KMS-11 (cell line): Measurements from ENCODE around the gene LENG8.

Experiments used
- H2AFZ ChIP-seq: fragments of 200-600 bp; sonication (generic); 2 replicates; pipeline ENCODE4 v1.6.1; 2016; ENCODE audit warnings: antibody characterized with exemption, mixed run types, low read depth
- H3K27ac ChIP-seq: fragments of 200-600 bp; sonication (generic); 2 replicates; pipeline ENCODE4 v1.6.1; 2016; ENCODE audit warnings: mild to moderate bottlenecking, mixed run types
- H3K27me3 ChIP-seq: fragments of 200-600 bp; sonication (generic); 2 replicates; pipeline ENCODE4 v1.6.1; 2017; ENCODE audit warnings: mild to moderate bottlenecking, low read depth, mixed run types, moderate library complexity; ENCODE audit not compliant: insufficient read depth
- H3K36me3 ChIP-seq: fragments of 200-600 bp; sonication (generic); 2 replicates; pipeline ENCODE4 v1.6.1; 2017; ENCODE audit warnings: mild to moderate bottlenecking, mixed run types; ENCODE audit not compliant: insufficient read depth
- H3K4me1 ChIP-seq: fragments of 200-600 bp; sonication (generic); 2 replicates; pipeline ENCODE4 v1.6.1; 2016; ENCODE audit warnings: mild to moderate bottlenecking, low read depth, mixed run types; ENCODE audit not compliant: poor library complexity, severe bottlenecking
- H3K4me2 ChIP-seq: fragments of 200-600 bp; sonication (generic); 2 replicates; pipeline ENCODE4 v1.7.0; 2016; ENCODE audit warnings: mild to moderate bottlenecking, mixed run types
- H3K4me3 ChIP-seq: fragments of 200-600 bp; sonication (generic); IDR thresholded peaks from 2 replicates; pipeline ENCODE4 v1.6.1; 2017; ENCODE audit warnings: low read depth, low read length, mixed read lengths; ENCODE audit not compliant: insufficient read depth
- H3K79me2 ChIP-seq: fragments of 200-600 bp; sonication (generic); 2 replicates; pipeline ENCODE4 v1.6.1; 2016; ENCODE audit warnings: low read depth, mixed run types; ENCODE audit not compliant: insufficient read depth
- H3K9ac ChIP-seq: fragments of 200-600 bp; sonication (generic); 2 replicates; pipeline ENCODE4 v1.6.1; 2016; ENCODE audit warnings: mild to moderate bottlenecking, mixed run types
- H4K20me1 ChIP-seq: fragments of 200-600 bp; sonication (generic); 2 replicates; pipeline ENCODE4 v1.6.1; 2016; ENCODE audit warnings: mild to moderate bottlenecking, mixed run types; ENCODE audit not compliant: insufficient read depth
- TF ChIP-seq, protein P1 (sequence below): fragments of 200-600 bp; sonication (generic); conservative IDR thresholded peaks from 2 replicates; pipeline ENCODE4 v1.6.1; 2017; ENCODE audit warnings: low read depth, mild to moderate bottlenecking, antibody characterized with exemption, low read length, moderate library complexity, mixed read lengths

LENG8 gene

GRCh38 chr19:54453921-54454780, 5.2 kb downstream of the LENG8 start:
- Histone ChIP-seq H3K9ac (no peak overlapping the region), H4K20me1 (peaks cover 17% of the 10 kb centered on the region; the same call in 1 of the 2 replicates), H3K4me2 (no peak overlapping the region), H3K27ac (no peak overlapping the region), H3K36me3 (peaks cover 31% of the 10 kb centered on the region; the same call in 1 of the 2 replicates), H3K4me1 (peaks cover 22% of the 10 kb centered on the region), H3K79me2 (peaks cover 66% of the 10 kb centered on the region), H2AFZ (no peak overlapping the region), H3K4me3 (no peak overlapping the region), H3K27me3 (no peaks in the 10 kb centered on the region)
- TF ChIP-seq, protein P1, sequence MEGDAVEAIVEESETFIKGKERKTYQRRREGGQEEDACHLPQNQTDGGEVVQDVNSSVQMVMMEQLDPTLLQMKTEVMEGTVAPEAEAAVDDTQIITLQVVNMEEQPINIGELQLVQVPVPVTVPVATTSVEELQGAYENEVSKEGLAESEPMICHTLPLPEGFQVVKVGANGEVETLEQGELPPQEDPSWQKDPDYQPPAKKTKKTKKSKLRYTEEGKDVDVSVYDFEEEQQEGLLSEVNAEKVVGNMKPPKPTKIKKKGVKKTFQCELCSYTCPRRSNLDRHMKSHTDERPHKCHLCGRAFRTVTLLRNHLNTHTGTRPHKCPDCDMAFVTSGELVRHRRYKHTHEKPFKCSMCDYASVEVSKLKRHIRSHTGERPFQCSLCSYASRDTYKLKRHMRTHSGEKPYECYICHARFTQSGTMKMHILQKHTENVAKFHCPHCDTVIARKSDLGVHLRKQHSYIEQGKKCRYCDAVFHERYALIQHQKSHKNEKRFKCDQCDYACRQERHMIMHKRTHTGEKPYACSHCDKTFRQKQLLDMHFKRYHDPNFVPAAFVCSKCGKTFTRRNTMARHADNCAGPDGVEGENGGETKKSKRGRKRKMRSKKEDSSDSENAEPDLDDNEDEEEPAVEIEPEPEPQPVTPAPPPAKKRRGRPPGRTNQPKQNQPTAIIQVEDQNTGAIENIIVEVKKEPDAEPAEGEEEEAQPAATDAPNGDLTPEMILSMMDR = no peak

- H3K79me2 ChIP-seq = peaks cover 63% of the 10 kb centered on the region
- no peak overlapping the region for H3K4me3 ChIP-seq
- TF ChIP-seq, protein P1 = no peak
- no peak overlapping the region for H3K9ac ChIP-seq
- H2AFZ ChIP-seq = no peak overlapping the region
- H3K4me1 ChIP-seq = peaks cover 21% of the 10 kb centered on the region
- no peak overlapping the region for H3K4me2 ChIP-seq
- peaks cover 31% of the 10 kb centered on the region; the same call in 1 of the 2 replicates for H3K36me3 ChIP-seq
- no peak overlapping the region for H3K27ac ChIP-seq
- H4K20me1 ChIP-seq = peaks cover 17% of the 10 kb centered on the region; the same call in 1 of the 2 replicates
- H3K27me3 ChIP-seq = no peaks in the 10 kb centered on the region
Measured at GRCh38 chr19:54454781-54455675, 6.0 kb downstream of the LENG8 start.

DNA sequence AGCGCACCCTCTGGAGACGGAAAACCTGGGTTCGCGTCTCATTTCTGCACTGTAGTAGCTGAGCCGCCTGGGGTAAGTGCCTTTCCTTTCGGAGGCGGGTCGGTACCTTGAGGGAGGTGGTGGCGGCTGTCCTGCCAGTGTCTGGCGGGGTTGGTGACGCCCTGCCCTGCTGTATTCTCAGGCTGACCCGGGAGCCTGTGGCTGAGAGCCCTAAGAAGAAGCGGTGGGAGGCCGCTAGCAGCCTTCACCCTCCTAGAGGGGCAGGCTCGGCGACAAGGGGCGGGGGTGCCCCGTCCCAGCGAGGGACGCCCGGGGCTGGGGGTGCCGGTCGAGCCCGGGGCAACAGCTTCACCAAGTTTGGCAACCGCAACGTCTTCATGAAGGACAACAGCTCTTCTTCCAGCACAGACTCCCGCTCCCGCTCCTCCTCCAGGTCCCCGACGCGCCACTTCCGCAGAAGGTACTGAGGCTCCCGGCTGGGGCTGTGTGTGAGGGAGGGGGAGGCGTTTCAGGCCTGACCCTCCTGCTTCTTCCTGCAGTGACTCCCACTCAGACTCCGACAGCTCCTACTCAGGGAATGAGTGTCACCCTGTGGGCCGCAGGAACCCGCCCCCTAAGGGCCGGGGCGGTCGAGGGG, 6.9 kb downstream of the LENG8 start:
- Histone ChIP-seq H2AFZ (no peak overlapping the region), H3K36me3 (peaks cover 31% of the 10 kb centered on the region; the same call in 1 of the 2 replicates), H3K27me3 (no peaks in the 10 kb centered on the region), H3K4me3 (no peak overlapping the region), H3K9ac (no peak overlapping the region), H3K4me1 (peaks cover 12% of the 10 kb centered on the region), H3K27ac (no peak overlapping the region), H3K4me2 (no peak overlapping the region), H4K20me1 (peaks cover 15% of the 10 kb centered on the region; the same call in 1 of the 2 replicates), H3K79me2 (peaks cover 57% of the 10 kb centered on the region)
- TF ChIP-seq, protein P1 = no peak
